ENCODE data around the gene SNX5.
A peak's percentile ranks its signal among the peaks of the same experiment; 100 is the strongest.

SNX5 gene

DNA sequence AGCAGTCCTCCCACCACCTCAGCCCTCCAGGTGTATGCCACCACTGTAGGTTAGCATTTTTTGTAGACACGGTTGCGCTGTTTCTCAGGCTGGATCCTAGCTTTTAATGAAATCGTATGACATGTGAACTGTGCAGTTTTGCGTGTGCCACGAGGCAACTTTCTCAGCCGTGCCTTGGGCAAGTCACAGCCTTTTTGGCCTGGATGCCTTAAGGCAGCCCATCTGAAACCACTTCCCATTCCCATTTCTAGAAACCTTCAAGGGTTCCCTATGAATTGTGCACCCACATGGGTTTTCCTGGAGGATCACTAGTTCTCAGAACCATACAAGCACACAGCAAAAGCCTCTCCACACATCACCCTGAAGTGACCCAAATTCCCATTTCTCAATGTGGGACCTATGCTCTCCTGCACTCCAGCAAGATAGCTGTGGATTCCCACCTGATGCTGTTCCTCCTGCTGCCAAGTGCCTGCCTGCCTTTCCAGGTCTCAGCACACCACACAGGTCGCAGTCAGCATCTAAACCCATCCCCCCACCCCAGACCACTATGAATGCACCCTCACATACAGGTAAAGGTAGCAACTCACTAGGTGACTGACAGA lies 28.9 kb downstream of the SNX5 start:
- no peak for DNase-seq

DNA sequence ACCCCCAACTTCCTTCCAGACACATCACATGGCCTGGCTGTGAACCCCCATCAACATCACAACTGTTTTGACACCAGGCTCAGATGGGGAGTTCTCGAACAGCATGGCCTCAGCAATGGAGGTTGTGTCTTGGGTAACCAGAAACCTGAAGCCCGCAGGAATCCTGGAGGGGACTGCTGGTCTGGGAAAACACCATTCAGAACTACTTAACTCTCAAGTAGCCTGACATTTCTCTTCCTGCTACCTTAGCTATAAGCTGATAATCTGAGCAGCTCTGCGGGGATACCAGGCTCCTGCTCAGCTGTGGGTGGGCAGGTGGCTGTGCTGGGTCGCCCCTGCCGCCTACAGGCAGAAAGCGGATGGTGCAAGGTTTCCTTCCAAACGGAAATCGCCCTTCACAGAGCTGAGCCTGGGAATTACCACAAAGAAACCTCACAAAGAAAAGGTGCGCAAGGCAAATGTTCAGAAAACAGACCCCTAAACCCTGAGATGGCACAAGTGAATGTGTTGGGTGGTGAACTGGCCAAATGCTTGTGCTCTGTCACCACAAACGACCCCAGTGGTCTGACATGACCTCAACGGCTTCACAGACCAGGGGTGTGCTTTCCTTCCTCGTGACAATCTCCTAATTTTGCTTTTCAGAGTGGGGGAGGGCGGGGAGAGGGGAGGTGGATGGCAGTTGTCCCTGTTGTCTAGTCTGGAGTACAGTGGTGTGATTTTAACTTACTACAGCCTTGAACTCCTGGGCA lies 29.5 kb downstream of the SNX5 start:
- peak; percentile 62 for DNase-seq

DNA sequence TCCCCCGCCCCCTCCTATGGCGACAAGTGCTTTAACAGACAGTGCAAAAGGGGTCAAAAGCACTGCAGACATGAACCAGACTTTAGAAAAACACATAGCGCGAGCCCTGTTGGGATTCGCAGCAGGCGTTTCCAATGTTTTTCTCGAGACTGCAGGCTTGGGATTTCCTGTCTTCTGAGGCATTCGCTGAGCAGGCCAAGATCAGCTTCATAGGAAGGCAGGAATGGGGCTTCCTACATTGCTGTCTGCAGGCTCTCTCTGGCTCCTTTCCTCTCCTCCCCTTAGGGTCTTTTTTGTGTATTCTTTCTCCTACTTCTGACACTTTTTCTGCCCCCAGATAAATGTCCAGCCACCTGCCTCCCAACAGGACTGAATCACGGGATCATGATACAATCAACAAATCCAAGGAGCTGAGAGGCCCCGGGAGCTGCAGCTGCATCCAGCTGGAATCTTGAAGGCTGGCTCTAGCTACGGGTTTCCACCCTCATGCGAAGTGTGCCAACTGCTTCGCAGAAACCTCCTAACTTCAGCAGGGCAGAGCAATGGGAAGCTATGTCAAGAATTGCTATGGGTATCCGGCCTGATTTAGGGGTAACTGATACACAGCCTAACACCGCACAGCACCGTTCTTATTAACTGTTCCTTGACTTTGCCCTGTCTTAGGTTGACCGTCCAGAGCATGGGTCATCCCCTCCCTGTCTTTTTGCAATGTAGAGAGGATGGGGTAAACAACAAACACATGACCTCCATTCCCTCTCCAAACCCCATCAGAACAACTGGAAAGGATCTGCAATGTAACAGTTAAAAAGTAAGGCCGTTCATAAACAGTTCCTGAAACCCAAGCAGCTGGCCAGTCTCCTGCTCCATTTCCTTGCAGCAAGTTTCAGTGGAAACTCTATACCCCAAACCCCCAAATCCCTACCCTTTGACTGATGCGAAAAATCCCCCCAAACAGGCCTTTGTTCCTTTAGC lies 31.5 kb downstream of the SNX5 start:
- peak; percentile 89 for DNase-seq

DNA sequence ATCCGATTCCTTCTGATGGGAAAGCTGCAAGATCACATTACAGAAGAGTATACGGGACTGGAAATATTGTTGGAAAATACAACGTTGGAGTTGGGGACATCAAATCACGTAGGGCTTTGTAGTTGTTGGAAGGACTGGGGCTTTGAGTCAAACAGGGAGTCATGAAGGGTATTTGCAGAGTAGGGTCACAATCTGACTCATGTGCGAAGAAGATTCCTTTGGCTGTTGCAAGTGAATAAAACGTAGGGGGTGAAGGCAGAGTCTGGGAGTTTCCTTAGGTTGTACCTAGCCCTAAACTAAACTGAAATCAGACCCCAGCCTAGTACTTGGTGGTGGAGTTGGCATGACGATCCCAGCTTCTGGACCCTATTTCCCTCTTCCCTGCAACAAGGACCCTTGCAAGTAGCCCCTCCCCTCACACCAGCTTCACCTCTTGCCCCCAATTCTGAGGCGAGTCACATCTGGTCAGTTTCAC lies 32.3 kb downstream of the SNX5 start:
- DNase-seq = peak; percentile 80

DNA sequence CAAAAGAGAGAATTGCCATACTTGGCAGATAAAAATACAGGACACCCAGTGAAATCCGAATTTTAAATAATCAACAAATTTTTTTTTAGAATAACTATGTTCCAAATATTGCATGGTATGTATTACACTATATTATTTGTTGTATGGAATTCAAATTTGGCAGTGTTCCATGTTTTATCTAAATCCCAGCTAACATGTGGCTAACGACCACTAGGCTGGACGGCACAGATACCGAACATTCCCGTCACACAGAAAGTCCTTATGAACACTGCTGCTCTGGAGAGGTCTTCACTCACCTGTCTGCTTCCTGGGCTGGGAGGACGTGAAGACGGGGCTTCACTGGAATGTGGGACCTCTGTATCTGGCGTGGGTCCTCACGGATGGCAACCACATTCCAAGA lies 32.8 kb downstream of the SNX5 start:
- DNase-seq = peak; percentile 32

DNA sequence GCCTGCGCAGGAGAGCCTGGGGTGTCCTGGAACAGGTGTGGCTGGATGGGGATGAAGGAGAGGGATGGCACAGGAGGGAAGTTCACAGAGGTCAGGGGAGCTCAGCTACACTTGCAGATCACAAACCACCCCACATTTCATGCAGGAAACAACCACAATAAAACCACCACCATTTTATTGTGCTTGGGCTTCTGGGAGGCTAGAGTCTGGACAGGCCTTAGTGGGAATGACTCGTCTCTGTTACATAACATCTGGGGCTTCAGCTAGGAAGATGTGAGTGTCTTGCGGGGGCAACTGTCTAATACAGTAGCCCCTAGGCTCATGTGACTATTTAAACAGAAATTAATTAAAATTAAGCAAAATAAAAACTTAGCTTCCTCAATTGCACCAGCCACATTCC lies 33.4 kb downstream of the SNX5 start:
- DNase-seq = peak; percentile 25

DNA sequence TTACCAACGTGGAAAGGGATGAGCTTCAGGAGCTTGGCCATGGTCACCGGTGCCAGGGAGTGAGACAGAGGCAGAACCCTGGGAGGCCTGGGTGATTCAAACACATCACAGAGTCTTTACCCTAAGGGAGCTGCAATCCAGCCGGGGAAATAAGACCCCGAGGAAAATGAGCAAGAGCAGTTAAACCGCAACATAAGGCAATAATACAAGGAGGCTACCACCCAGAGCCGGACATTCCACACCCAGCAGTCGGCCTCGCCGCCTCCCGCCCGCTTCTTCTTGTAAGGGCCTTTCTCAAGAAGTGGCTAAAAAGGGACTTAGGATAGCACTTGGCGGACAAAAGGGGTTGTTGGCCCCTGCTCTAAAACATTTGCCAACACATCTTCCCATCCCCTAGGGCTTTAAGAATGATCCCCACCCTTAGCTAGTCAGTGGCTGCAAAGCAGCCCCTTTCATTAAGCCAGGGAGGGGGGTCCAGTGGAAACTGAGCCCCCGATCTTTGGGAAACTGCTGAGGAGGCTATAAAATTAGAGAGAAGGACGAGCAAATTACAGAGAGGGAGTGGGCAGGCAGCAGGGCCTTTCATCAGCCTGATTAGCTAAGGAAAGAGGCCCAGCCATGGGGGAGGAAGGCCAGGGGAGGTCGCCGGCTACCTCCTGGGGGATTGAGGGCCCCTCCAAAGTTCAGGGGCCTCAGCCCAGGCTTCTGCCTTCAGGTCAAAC lies 34.3 kb downstream of the SNX5 start:
- peak; percentile 90 for DNase-seq

DNA sequence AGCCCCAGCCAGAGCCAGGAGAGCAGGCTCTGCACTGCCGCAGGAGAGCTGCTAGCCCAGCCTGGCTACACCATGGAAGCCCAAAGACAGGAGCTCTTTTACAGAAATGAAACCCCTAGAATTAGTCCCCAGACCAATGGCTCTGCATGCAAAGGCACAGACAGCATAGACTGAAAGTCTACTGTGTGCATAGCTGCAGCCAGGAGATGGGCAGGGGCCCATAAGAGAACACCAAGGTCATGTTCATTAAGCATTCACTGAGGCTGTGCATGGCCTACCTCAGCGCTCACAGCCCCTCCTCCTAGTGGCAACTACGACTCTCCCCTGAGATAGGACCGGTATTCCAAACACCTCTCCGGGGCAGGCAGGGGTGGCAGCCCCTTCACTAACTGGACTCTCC lies 34.9 kb downstream of the SNX5 start:
- no peak for DNase-seq

DNA sequence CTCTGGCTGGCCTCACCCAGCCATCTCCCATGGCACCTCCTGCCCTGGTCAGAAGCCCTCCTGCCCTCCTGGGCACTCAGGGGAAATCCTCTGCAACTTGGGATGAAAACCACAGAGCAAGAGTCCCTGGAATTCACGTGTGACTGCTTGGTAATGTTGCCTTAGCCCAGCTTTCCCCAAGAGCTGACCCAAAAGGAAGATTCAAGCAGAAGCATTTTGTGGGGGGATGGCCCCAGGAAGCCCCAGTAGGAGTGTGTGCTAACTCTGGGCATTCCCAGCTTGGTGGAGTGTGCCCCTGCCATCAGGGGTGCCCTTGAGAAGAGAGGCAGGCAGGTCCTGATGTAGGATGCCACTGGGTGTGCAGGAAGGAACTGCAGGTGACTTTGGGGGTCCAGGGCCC lies 35.5 kb downstream of the SNX5 start:
- DNase-seq = no peak

DNA sequence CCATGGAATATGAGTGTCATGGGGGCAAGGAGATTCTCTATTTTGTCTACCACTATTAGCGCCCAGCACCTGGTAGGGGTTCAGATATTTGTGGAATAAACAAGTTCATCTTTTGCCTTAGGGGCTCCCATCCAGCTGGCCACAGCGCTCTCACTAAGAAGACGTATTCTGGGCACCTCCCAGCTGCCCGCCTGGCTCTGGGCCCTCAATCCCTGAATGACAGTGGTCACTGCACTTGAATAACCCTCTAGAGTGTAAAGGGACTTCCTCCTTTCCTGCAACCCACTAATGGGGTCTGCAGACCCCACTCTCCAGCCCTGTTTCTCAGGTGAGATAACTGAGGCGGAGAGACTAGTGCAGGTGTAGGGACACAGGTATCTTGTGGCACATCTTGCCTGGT lies 36.2 kb downstream of the SNX5 start:
- DNase-seq = no peak

DNA sequence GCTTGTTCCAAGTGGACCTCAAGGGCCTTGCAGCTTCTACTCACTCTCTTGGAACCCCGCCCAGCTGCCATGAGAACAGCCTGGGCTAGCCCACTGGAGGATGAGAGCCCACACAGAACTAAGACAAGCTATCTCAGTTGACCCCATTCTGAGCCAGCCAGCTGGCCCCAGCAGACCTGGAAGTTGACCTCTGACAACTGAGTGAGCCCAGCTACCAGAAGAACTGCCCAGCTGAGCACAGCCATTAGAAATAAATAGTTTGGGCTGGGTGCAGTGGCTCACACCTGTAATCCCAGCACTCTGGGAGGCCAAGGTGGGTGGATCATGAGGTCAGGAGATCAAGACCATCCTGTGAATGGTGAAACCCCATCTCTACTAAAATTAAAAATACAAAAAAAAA lies 37.1 kb downstream of the SNX5 start:
- no peak for DNase-seq

DNA sequence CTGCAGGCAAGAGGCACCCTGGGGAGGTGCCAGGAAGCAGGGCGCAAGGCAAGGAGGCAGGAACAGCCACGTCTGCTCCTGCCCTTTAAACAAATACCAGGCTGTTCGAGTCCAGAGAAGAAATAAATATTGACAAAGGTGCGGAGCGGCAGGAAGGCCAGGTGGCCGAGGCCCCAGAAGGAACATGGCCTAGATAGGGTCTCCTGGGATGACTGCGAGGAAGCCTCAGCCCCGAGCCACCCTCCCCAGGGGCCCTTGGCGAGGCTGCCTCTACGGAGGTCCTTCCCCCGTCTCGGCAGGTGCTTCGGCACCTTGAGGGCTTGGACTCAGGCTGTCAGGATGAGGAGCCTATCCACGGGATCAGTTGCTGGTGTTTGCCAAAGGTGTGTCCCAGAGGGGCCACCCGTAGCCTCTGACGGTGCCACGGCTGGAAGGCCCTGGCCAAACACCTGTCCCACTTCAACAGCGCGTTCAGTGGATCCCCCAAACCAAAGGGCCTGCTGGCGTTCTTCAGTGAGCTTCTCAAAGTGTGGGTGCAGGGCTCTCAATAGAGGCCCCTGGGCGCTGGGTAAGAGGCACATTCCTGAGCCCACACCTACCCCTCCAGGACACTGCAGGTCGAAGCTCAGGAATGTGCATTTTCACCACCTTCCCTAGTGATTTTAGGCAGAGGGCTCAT lies 39.8 kb downstream of the SNX5 start:
- DNase-seq = no peak

DNA sequence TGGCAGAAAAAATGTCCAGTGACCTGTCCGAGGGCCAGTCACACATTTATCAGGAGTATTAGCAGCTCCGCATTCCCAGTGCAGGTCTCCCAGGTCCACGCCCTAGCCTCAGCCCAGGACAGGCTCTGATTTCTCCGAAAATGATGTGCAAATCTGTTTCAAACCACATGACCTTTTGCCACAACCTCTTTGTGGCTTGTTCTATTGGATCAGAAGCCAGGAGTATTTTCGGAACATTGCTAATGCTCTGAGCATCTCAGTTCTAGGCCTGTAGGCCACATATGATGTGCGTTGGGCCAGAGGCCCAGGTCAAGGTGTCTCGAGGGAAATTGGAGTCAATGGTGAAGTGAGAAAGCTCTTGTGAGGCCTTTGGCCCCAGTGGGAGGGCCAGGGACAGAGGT lies 40.4 kb downstream of the SNX5 start:
- DNase-seq = no peak

DNA sequence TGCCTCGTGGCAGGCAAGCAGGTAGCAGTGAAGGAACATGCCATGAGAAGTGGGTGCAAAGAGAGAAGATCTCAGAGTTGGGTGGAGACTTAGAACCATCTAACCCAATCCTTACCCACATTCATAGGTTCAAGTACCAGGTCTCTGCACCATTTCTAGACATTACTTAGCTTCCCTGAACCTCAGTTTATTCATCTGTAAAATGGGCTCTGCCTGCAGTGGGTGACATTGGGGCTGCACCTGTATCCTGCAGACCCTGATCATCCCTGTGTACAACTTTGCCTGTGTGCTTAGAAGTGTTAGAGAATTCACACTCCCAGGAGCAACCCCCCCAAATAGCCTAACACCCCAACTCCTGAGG lies 42.7 kb downstream of the SNX5 start:
- DNase-seq = no peak

DNA sequence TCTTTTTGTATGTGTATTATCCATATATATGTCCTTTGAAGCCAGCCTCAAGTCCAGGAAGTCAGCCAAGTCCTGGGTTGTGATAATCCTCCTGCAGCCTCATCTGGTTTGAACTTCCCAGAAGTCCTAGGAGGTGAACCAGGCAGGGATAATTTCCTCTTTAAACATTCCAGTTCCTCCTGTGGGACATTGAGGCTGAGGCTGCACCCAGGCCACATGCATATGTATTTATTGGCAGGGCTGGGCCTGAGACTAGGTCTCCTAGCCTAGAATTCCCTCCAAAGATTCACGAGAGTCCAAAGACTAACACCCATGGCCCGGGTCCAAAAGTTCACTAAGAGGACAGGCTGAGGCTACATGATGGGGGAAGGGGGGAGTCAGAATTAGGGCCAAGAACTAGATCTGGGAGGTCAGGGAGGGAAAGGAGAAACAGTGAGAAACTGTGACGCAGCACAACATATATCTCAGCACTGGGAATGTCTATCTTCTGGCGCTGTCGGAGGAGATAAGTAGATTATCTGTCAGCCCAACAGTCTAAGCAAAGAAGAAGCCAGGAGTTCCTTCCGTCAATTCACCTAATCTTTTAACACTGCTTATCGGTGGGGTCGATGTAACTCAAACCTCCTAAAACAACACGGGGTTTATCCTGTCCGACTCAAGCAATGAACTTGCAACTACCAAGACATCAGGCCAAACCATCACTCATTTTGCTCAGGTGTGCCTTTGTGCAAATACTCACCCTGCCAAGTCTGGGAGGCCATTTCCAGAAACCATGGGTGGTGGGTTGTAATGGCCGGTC lies 43.3 kb downstream of the SNX5 start:
- DNase-seq = peak; percentile 50

DNA sequence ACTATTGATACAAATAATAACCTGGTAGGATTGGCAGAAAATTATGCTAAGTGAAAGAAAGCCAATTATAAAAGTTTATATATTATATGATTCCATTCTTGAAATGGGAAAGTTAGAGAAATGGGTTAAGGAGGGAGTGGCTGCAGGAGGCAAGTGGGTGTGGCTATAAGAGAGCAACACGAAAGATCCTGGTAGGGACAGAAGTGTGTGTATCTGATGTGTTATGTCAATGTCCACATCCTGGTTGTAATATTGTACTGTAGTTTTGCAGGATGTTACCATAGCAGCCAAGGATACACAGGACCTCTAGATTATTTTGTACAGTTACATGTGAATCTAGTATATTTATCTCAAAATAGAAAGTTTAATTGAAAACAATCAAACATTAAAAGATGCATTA lies 46.8 kb downstream of the SNX5 start:
- no peak for DNase-seq

DNA sequence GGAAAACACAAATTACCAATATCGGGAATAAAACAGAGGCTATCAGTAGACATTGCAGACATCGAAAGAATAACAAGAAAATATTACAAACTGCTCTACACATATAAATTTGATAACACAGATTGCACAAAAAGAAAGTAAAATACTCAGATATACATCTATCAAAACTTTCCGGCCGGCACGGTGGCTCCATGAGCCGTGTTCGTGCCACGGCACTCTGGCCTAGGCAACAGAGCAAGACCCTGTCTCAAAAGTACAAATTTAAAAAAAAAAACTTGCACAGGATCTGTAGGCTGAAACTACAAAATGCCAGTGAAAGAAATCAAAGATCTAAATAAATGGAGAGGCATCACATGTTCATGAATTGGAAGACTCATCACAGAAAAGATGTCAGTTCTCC lies 49.4 kb downstream of the SNX5 start:
- no peak for DNase-seq

DNA sequence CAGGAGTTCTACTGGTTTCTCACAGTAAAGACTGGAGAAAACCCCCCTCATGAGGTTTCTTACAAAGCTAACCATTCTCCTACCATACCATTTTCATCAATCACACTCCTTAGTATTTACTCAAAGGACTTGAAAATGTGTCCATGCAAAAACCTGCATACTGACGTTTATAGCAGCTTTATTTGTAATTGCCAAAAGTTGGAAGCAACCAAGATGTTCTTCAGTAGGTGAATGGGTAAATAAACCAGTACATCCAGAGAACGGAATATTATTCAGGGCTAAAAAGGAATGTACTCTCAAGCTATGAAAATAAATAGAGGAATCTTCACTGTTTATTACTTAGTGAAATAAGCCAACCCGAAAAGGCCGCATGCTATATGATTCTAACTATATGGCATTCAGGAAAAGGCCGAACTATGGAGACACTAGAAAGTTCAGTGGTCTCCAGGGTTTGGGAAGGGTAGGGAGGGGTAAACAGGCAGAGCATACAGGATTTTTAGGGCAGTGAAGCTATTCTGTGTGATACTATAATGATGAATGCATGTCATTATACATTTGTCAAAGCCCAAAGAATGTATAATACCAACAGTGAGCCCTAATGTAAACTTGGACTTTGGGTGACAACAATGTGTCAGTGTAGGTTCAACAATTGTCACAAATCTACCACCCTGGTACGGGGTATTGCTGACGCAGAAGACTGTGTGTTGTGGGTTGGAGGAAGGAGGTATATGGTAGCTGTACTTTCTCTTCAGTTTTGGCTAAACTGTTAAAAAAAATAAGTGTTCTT lies 50.6 kb downstream of the SNX5 start:
- DNase-seq = no peak

DNA sequence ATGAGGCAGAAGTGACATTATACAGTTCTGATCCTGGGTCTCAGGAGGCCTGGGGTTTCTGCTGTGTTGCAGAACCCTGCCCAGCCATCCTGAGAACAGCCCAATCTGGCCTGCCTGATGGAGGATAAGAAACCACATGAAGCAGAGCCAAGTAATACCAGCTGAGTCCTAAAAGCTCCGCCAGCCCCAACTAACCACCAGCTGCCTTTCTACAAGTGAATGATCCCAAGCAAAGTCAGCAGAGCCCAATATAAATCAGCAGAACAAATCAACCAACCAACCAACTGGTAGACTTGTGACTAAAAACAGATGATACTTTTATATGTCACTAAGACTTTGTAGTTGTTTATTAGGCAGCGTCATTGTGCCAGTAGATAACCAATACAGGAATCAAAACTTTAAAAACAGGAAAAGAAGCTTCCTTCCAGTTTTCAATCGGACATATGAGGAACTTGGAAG lies 52.1 kb downstream of the SNX5 start:
- no peak for DNase-seq

DNA sequence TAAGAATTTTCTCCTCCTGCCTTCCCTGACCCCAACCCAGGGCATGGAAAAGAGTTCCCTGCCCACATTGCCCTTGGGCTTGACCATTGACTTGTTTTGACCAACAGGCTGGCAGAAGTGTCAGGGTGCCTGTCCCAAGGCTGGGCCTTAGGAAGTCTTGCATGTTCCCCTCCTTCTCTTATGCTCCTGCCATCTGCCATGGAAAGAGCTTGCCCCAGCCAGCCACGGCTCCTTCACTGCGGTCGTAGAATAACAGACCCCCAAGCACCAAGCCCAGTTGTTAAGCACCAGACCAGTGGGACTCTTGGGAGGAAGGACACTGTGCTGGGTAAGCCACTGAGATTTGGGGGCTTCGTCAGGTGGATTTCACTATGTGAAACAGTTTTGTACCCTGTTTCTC lies 53.6 kb downstream of the SNX5 start:
- DNase-seq = no peak
